Left ventricle myocardium inferior (tissue), 1 donor: ENCODE measurements around the gene KLK1. TPM values are rescaled to one million over a fixed set of nuclear protein-coding genes. Genes with fewer than 3 reads are reported as not detected.

Source experiments
- DNase-seq: peaks from one replicate; pipeline ENCODE4 v3.0.0-alpha.2; 2020
- H3K27ac ChIP-seq: fragments of 200-600 bp; replicated peaks from 2 replicates; pipeline ENCODE4 v1.8.0; 2021
- H3K27me3 ChIP-seq: fragments of 200-600 bp; 2 replicates; pipeline ENCODE4 v1.8.0; 2021; ENCODE audit warnings: low read depth
- H3K36me3 ChIP-seq: fragments of 200-600 bp; 2 replicates; pipeline ENCODE4 v1.8.0; 2021
- H3K4me1 ChIP-seq: fragments of 200-600 bp; 2 replicates; pipeline ENCODE4 v1.8.0; 2021
- H3K4me3 ChIP-seq: fragments of 200-600 bp; 2 replicates; pipeline ENCODE4 v1.8.0; 2021; ENCODE audit warnings: mild to moderate bottlenecking, moderate library complexity
- H3K9me3 ChIP-seq: fragments of 200-600 bp; replicated peaks from 2 replicates; pipeline ENCODE4 v1.8.0; 2021
- CTCF ChIP-seq: fragments of 200-600 bp; IDR thresholded peaks from 2 replicates; pipeline ENCODE4 v1.8.0; 2021; ENCODE audit warnings: antibody characterized with exemption, mild to moderate bottlenecking, borderline replicate concordance
- intact Hi-C: fragments of 100-400 bp; cut with micrococcal nuclease; formaldehyde crosslinking; loops from one replicate; pipeline ENCODE4 v1.11.0; 2022
- total RNA-seq: library from RNA; stranded (reverse); fragmentation: NEBNext Ultra II Directional; extraction: Animal tissue kit (Norgen Biotek cat#: 25700); gene quantifications from one replicate; pipeline ENCODE4 v1.2.1, GENCODE V29; 2021
- donor health status: DM: no; HTN: yes; CAD: no; lungs with severe emphysema.

Gene KLK1
- total RNA-seq, 1 donor from 2014 or later = 0.41 TPM

- intact Hi-C loops = no loop called here
- Histone ChIP-seq H3K9me3 (no peaks in the 10 kb centered on the region), H3K4me1 (peaks cover 19% of the 10 kb centered on the region), H3K4me3 (no peak overlapping the region), H3K36me3 (no peaks in the 10 kb centered on the region), H3K27me3 (peaks cover 99% of the 10 kb centered on the region), H3K27ac (no peak overlapping the region)
- DNase-seq = no peak
- TF ChIP-seq CTCF = no peak
Measured at GRCh38 chr19:50822661-50823208, 852 bp downstream of the KLK1 start.

DNA sequence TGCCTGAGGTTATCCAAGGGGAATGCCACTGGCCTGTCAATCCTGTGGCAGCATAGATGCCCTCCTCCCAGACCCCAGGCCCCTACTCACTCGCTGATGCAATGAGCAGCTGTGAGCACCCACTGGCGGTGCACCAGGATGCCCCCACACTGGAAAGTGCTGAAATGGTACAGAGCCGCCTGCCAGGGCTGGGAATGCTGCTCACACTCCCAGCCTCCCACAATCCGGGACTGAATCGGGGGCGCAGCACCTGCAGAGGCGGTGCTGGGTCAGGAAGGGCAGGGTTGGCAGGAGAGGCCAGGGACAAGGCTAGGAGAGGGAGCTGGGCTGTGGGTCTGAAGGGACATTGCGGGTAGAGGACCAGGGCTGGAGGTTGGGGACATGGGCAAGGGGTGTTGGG is 2.0 kb downstream of the KLK1 start:
- intact Hi-C loops = no loop called here
- no peaks in the 10 kb centered on the region for H3K9me3 ChIP-seq
- no peak for TF ChIP-seq CTCF
- H3K4me1 ChIP-seq = peaks cover 19% of the 10 kb centered on the region
- H3K36me3 ChIP-seq = no peaks in the 10 kb centered on the region
- H3K4me3 ChIP-seq = no peak overlapping the region
- DNase-seq = no peak
- no peak overlapping the region for H3K27ac ChIP-seq
- peaks cover 99% of the 10 kb centered on the region for H3K27me3 ChIP-seq

DNA sequence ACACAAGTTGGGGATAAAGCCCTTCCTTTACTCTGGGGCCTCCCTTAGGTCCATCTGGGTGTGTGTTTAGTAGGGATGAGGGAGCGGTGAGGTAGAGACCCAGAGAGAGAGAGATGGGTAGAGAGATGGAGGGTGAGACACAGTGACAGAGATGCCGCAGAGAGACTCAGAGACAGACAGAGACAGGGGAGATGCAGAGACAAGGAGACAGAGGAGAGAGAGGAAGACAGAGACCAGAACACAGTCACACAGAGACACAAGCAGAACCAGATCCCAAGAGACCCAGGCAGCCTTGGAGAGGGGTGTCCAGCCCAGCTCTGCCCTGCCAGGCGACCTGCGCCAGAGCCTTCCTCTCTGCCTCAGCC is 2.4 kb downstream of the KLK1 start:
- TF ChIP-seq CTCF = no peak

GRCh38 chr19:50820549-50821247 is 2.9 kb downstream of the KLK1 start:
- H3K27ac ChIP-seq = no peak overlapping the region
- intact Hi-C loops = no loop called here
- H3K4me3 ChIP-seq = peak overlapping the region; percentile 39
- peaks cover 19% of the 10 kb centered on the region for H3K4me1 ChIP-seq
- no peak for DNase-seq
- no peaks in the 10 kb centered on the region for H3K9me3 ChIP-seq
- H3K27me3 ChIP-seq = peaks cover 99% of the 10 kb centered on the region
- H3K36me3 ChIP-seq = no peaks in the 10 kb centered on the region
- no peak for TF ChIP-seq CTCF

More for the DNA sequence above, 2.4 kb downstream of the KLK1 start:
- Histone ChIP-seq H3K9me3 (no peaks in the 10 kb centered on the region), H3K27me3 (peaks cover 99% of the 10 kb centered on the region), H3K36me3 (no peaks in the 10 kb centered on the region), H3K4me1 (peaks cover 19% of the 10 kb centered on the region), H3K4me3 (peak overlapping the region; percentile 39), H3K27ac (no peak overlapping the region)
- intact Hi-C loops = no loop called here
- no peak for DNase-seq

DNA sequence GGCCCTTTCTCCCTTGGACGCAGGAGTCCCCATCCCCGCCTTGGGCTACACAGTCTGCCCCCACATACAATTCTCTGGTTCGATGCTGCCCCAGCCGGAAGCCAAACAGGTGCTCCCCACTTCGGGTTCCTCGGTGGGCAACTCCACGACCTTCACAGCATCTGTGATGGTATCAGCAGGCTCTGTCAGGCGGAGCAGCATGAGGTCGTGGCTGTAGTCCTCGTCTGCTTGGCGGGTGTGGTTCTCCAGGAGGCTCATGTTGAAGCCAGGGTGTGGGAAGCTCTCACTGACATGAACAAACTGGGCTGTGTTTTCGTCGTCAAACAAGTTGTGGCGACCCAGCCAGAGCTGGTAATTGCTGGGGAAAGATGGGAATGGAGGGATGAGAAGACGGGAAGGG is 3.5 kb downstream of the KLK1 start:
- H3K4me3 ChIP-seq = peak overlapping the region; percentile 39
- H3K4me1 ChIP-seq = peaks cover 19% of the 10 kb centered on the region
- peaks cover 100% of the 10 kb centered on the region for H3K27me3 ChIP-seq
- TF ChIP-seq CTCF = no peak
- no peak for DNase-seq
- intact Hi-C loops = no loop called here
- no peaks in the 10 kb centered on the region for H3K36me3 ChIP-seq
- H3K27ac ChIP-seq = no peak overlapping the region
- no peaks in the 10 kb centered on the region for H3K9me3 ChIP-seq
